Panc1 (cell line): ENCODE results near the gene C1orf116. TPM values are rescaled to one million over a fixed set of nuclear protein-coding genes. Genes with fewer than 3 reads are reported as not detected.

Experiments
- ATAC-seq: fragments of 200-7000 bp; cut with Tn5 transposase; 2 replicates; pipeline ENCODE4 v1.9.1; 2020; ENCODE audit warnings: mild to moderate bottlenecking, moderate library complexity
- BruUV-seq: library from RNA; stranded (reverse); fragments of 400-500 nt; replicated peaks from 2 replicates; lab custom pipeline; 2021; lab: Mats Ljungman, UMichigan
- CTCF ChIA-PET: fragments of 300-600 bp; sonication (Branson Sonifier 250); formaldehyde crosslinking; loops from one replicate; lab custom pipeline; 2022; ENCODE audit warnings: antibody characterized with exemption; lab: Charles Lee
- POLR2A ChIA-PET: fragments of 300-600 bp; sonication (Branson Sonifier 250); formaldehyde crosslinking; loops from one replicate; lab custom pipeline; 2022; ENCODE audit warnings: antibody characterized with exemption; lab: Charles Lee
- DNase-seq: peaks from one replicate; pipeline ENCODE4 v3.0.0-alpha.2; 2010; ENCODE audit warnings: low read depth, low spot score
- H3K27ac ChIP-seq: 2 replicates; pipeline ENCODE4 v1.5.1; 2011; ENCODE audit warnings: mild to moderate bottlenecking, low read length, inconsistent platforms
- H3K27me3 ChIP-seq: fragments of 200-500 bp; sonication (Bioruptor generic); 2 replicates; pipeline ENCODE4 v1.6.0; 2014; ENCODE audit warnings: low read length, inconsistent platforms; ENCODE audit not compliant: control insufficient read depth, insufficient read depth
- H3K36me3 ChIP-seq: fragments of 200-500 bp; sonication (Bioruptor generic); 2 replicates; pipeline ENCODE4 v1.5.1; 2014; ENCODE audit warnings: inconsistent platforms, mild to moderate bottlenecking, low read length, moderate library complexity; ENCODE audit not compliant: control insufficient read depth, insufficient read depth
- H3K4me1 ChIP-seq: 2 replicates; pipeline ENCODE4 v1.5.1; 2011; ENCODE audit warnings: inconsistent platforms, mild to moderate bottlenecking, low read length, moderate library complexity; ENCODE audit not compliant: control insufficient read depth, insufficient read depth
- H3K4me3 ChIP-seq, 2 experiments: 2 replicates each; pipeline ENCODE4 v1.5.1; 2011 to 2012; ENCODE audit warnings: low read depth in 2 of 2, low read length in 2 of 2, mild to moderate bottlenecking in 2 of 2, inconsistent platforms in 1 of 2, moderate library complexity in 1 of 2
- H3K9me3 ChIP-seq: fragments of 200-500 bp; sonication (Bioruptor generic); 2 replicates; pipeline ENCODE4 v1.5.1; 2014; ENCODE audit warnings: low read depth, mild to moderate bottlenecking, inconsistent platforms, low read length, moderate library complexity; ENCODE audit not compliant: control insufficient read depth, insufficient read depth
- POLR2AphosphoS5 ChIP-seq: IDR thresholded peaks from 2 replicates; pipeline ENCODE4 v1.6.1; 2012; ENCODE audit warnings: mild to moderate bottlenecking, low read depth, low read length, moderate library complexity
- SIN3A ChIP-seq: IDR thresholded peaks from 2 replicates; pipeline ENCODE4 v1.6.1; 2012; ENCODE audit warnings: low read depth, mild to moderate bottlenecking, low read length, moderate library complexity, borderline replicate concordance; ENCODE audit not compliant: insufficient read depth
- TCF7L2 ChIP-seq: IDR thresholded peaks from 2 replicates; pipeline ENCODE4 v1.6.1; 2011; ENCODE audit warnings: mild to moderate bottlenecking, low read depth, low read length, inconsistent platforms
- in situ Hi-C: cut with HindIII; loops from 2 replicates; pipeline ENCODE4 v1.10.0; 2016; ENCODE audit warnings: low sequenced_read_pairs, low pct_unique_long_range_greater_than_20kb
- intact Hi-C: fragments of 100-400 bp; cut with micrococcal nuclease; formaldehyde crosslinking; loops from one replicate; pipeline ENCODE4 v1.10.0; 2022; ENCODE audit not compliant: unreplicated experiment
- total RNA-seq: library from RNA; stranded (reverse); gene quantifications from one replicate; pipeline ENCODE4 v1.2.1, GENCODE V29; 2021; ENCODE audit not compliant: unreplicated experiment
- TF ChIP-seq, protein P1 (sequence below), 2 experiments: IDR thresholded peaks; 2 replicates each; pipeline ENCODE4 v1.6.1; 2011 to 2012; ENCODE audit warnings: low read depth in 2 of 2, control low read depth in 1 of 2, low read length in 1 of 2, mild to moderate bottlenecking in 1 of 2, moderate library complexity in 1 of 2; ENCODE audit not compliant: insufficient read depth in 1 of 2
- TF ChIP-seq, protein P2 (sequence below): fragments of 450-650 bp; IDR thresholded peaks from 2 replicates; pipeline ENCODE4 v1.5.1; 2017; ENCODE audit warnings: mild to moderate bottlenecking

The C1orf116 gene
- total RNA-seq, 1 experiment from 2014 or later: 0.08 TPM

DNA sequence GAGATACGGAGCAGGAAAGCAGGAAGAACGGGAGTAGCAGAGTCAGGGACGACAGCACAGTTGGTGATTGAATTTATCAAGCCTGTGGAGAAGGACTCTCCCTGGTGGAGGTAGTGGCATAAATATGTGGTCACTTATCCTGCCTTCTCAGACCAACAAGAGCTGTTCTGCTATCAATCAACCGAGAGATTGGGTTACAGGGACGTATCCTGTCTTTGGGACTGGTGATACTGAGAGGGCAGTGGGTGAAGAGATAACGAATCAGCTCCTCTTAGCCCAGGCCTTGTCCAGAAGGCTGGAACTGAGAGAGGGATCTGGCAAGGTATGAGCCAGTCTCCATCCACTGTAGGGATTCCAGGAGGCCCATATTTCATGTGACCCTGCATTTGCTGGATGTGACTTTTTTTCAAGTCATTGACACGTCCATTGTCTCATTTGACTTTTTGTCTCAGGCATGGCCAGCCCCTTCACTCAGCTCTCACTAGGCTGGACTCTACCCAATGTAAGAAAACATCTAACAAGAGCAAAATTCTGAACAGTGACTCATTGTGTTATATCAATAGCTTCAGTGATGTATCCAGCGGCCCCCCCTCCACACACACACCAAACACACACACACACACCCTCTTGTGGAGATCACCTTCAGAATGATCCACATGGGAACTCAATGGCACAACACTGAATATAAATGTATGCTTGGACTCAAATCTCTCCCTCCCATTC, 11.3 kb downstream of the C1orf116 start:
- no peak overlapping the region for H3K27ac ChIP-seq
- no peaks in the 10 kb centered on the region; the same call in 1 of the 2 replicates for H3K27me3 ChIP-seq
- no peak for DNase-seq
- POLR2A ChIA-PET: no interaction called here
- H3K36me3 ChIP-seq: no peaks in the 10 kb centered on the region
- ATAC-seq: no peak
- CTCF ChIA-PET: no interaction called here
- TF ChIP-seq, protein P1, sequence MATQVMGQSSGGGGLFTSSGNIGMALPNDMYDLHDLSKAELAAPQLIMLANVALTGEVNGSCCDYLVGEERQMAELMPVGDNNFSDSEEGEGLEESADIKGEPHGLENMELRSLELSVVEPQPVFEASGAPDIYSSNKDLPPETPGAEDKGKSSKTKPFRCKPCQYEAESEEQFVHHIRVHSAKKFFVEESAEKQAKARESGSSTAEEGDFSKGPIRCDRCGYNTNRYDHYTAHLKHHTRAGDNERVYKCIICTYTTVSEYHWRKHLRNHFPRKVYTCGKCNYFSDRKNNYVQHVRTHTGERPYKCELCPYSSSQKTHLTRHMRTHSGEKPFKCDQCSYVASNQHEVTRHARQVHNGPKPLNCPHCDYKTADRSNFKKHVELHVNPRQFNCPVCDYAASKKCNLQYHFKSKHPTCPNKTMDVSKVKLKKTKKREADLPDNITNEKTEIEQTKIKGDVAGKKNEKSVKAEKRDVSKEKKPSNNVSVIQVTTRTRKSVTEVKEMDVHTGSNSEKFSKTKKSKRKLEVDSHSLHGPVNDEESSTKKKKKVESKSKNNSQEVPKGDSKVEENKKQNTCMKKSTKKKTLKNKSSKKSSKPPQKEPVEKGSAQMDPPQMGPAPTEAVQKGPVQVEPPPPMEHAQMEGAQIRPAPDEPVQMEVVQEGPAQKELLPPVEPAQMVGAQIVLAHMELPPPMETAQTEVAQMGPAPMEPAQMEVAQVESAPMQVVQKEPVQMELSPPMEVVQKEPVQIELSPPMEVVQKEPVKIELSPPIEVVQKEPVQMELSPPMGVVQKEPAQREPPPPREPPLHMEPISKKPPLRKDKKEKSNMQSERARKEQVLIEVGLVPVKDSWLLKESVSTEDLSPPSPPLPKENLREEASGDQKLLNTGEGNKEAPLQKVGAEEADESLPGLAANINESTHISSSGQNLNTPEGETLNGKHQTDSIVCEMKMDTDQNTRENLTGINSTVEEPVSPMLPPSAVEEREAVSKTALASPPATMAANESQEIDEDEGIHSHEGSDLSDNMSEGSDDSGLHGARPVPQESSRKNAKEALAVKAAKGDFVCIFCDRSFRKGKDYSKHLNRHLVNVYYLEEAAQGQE (IDR thresholded peaks at IDR 0.05; ENCODE audit: insufficient read depth in 1 of 2, low read depth in 2 of 2, low read length in 1 of 2): no peak
- TF ChIP-seq SIN3A (no peak), POLR2AphosphoS5 (no peak), TCF7L2 (no peak)
- TF ChIP-seq, protein P2, sequence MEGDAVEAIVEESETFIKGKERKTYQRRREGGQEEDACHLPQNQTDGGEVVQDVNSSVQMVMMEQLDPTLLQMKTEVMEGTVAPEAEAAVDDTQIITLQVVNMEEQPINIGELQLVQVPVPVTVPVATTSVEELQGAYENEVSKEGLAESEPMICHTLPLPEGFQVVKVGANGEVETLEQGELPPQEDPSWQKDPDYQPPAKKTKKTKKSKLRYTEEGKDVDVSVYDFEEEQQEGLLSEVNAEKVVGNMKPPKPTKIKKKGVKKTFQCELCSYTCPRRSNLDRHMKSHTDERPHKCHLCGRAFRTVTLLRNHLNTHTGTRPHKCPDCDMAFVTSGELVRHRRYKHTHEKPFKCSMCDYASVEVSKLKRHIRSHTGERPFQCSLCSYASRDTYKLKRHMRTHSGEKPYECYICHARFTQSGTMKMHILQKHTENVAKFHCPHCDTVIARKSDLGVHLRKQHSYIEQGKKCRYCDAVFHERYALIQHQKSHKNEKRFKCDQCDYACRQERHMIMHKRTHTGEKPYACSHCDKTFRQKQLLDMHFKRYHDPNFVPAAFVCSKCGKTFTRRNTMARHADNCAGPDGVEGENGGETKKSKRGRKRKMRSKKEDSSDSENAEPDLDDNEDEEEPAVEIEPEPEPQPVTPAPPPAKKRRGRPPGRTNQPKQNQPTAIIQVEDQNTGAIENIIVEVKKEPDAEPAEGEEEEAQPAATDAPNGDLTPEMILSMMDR: no peak
- H3K4me3 ChIP-seq: no peak overlapping the region
- no peaks in the 10 kb centered on the region for H3K9me3 ChIP-seq
- in situ Hi-C loops: no loop called here
- no peaks in the 10 kb centered on the region for H3K4me1 ChIP-seq
- intact Hi-C loops: no loop called here
- BruUV-seq: no TSS peak

DNA sequence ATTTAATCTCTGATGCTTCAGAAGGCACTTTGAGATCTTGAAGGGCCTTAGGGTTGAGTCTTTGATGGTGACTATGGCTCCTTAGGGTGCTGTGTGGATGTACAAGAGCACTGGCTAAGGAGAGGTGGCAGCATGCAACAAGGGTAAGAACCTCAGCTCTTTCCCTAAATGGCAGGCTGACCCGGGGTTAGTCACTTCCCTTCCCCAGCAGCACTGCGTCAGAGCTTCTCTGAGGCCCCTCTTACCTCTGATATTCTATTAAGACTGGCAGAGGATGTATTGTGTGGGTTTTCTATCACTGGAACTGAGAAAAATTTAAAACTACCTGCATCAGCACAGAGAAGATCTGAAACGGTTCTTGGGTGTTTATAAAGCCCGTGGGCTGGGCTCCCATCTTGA, 11.8 kb downstream of the C1orf116 start:
- no peak overlapping the region for H3K27ac ChIP-seq
- BruUV-seq: no TSS peak
- ChIA-PET POLR2A (no interaction called here), CTCF (no interaction called here)
- in situ Hi-C loops (no loop called here), intact Hi-C loops (no loop called here)
- H3K4me1 ChIP-seq: no peaks in the 10 kb centered on the region
- DNase-seq: no peak
- no peak for ATAC-seq
- H3K4me3 ChIP-seq: no peak overlapping the region
- no peaks in the 10 kb centered on the region; the same call in 1 of the 2 replicates for H3K27me3 ChIP-seq
- TF ChIP-seq TCF7L2: no peak
- TF ChIP-seq, protein P2: no peak
- TF ChIP-seq, protein P1 (IDR thresholded peaks at IDR 0.05; ENCODE audit: insufficient read depth in 1 of 2, low read depth in 2 of 2, low read length in 1 of 2): no peak
- no peak for TF ChIP-seq POLR2AphosphoS5
- TF ChIP-seq SIN3A: no peak
- H3K9me3 ChIP-seq: no peaks in the 10 kb centered on the region
- H3K36me3 ChIP-seq: no peaks in the 10 kb centered on the region
